Stimulated activated CD8-positive, alpha-beta memory T cell treated with anti-CD3 and anti-CD28 coated beads, Interleukin-15, amount 100 ng/mL, for 4 hours (primary cell): Measurements from ENCODE around the gene NXN.
"Not testable (repeated sequence)": the region's sequence is repeated elsewhere in the genome, so short reads cannot be mapped to it uniquely, and the experiment has no call there.

Source experiments
- DNase-seq, 2 donors: peaks; one replicate each; pipeline ENCODE4 v3.0.0-alpha.2; 2020; ENCODE audit warnings: low read depth in 2 of 2

Gene NXN

DNA sequence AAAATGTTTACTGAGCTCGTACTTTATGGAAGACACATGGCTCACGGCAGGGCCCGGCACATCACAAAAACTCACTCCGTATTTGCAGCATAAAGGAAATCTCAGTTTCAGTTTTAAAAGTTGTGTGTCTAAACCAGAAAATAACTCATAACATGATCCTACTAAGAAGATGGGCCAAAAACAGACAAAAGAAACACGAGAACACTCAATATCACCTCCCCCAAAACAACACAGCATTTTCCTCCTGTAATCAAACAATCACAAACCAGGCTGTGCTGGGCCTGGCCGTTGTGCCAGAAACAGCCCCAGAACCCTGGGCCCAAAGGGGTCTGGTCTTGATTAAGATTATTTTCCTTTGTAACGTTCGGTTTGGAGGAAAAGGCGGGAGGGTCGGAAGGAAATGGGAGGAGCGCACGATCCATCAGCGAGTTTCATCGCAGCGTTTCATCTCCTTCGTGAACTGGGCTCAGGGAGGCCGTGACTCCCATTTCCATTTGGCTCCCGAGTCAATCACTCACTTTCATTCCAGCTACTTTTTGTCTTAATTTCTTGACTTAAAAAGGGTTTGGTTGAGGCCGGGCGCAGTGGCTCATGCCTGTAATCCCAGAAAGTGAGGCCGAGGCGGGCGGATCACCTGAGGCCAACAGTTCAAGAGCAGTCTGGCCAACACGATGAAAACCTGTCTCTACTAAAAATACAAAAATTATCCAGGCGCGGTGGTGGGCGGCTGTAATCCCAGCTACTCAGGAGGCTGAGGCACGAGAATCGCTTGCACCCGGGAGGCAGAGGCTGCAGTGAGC, 61.4 kb downstream of the NXN start:
- no peak for DNase-seq

DNA sequence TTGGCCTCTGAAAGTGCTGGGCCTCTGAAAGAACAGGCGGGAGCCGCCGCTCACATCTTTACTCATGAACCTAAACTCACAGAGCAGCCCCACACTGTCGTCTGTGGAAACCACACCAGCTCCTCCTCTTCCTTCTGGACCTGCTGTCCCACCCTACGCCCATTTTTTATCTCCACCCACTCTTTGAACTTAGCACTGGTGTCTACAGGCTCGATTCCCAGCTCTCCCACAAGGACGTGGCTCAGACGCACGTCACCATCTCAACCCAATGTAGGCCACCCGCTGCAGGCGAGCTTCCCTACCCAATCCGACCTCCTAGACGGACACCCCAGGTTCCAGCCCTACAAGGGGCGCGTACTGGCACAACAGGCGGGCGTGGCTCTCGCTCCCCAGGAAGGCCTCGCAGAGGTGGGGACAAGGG, 62.2 kb downstream of the NXN start:
- DNase-seq, result no peak

DNA sequence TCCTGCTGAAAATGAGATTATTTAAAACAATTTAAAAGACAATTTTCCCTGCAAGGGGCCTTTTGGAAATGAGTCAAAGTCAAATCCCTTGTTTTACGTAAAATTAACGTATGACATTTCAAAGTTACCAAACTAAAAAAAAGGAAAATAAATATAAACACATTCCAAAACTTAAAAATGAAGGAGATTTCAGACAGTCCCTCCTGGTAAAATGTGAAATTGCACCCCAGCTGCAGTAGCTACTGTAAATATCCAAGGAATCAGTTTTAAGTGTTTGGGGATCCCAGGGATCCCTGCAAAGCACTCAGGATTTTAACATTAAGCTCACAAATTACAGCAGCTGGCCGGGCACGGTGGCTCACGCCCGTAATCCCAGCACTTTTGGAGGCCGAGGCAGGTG, 63.3 kb downstream of the NXN start:
- no peak for DNase-seq

DNA sequence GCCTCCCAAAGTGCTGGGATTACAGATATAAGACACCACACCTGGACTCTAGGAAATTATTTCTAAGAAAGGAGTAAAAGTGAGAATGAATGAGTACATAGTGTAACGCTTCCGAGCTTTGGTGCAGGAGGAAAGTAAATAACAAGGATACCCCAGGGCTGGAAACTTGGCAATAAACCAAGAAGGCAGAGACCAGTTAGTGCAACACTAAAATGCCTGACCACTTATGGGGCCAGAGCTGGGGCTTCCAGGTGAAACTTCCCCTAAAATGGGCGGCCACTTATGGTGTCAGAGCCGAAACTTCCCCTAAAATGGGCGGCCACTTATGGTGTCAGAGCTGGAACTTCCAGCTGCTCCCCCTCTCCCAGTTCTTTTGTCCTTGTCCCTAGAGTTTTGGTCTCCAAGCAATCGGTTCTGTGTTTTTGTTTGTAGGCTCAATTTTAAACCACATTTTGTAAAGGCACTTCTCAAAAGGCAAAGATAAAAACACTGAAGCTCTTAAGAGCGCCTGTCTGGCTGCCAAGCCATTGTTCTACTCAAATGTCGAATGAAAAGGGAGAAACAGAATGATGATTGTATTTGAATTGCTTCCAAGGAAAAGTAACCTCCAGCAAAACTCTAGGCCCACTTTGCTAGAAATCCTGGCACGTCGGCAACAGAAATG, 63.9 kb downstream of the NXN start:
- no peak for DNase-seq

DNA sequence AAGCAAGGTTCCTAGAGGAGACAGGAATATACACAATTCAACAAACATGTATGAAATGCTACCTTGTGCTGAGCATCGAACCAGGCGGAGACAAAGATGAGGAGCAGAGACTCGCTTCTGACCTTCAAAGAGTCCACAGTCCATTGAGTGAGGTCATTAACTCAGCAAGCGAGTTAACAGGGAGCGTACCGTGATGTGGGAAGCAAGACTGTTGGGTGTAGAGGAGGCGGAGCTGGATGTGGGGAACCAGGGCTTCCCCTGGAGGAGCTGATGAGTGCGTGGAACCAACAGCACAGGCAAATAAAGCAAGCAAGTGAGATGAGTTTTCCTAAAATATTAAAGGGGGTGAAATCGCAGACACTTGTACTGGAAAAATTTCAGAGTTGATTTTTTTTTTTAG, 65.0 kb downstream of the NXN start:
- no peak for DNase-seq

DNA sequence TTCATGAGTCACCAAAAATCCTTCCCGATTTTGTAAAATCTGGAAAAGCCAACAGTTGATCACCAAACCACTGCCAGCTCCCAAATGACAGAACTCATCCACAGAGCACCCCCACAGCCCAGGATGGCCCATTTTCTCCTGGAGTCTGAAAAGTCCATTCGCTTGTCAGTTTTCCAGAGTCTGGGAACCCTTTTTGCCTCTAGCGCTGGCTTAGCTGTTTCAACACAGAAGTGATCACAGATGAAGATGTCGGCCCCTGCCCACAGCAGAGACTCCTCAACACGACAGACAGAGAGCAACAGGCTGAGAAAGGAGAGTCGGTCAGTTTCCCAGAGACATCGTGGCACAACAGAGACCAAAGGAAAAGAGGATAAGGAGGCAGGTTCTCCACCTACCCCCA, 66.4 kb downstream of the NXN start:
- DNase-seq, result no peak

DNA sequence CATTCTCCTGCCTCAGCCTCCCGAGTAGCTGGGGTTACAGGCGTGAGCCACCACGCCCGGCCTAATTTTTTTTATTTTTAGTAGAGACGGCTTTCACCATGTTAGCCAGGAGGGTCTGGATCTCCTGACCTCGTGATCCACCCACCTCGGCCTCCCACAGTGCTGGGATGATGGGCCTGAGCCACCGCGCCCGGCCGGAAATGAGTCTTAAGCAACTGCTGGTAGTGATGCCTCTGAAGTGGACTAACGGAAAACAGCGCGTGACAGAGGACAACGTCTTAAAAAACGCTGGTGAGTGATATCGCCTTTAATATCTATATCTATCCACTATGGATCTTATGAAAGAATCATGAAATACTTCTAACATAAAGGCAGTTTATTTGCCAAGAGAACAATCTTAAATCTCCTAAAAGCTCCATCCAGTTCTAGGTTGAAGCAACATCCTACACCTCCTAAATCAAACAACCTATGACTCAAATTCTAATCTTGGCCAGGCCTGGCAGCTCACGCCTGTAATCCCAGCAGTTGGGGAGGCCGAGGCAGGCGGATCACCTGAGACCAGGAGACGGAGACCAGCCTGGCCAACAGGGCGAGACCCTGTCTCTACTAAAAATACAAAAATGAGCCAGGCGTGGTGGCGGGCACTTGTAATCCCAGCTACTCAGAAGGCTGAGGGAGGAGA, 69.8 kb downstream of the NXN start:
- DNase-seq, result no peak

DNA sequence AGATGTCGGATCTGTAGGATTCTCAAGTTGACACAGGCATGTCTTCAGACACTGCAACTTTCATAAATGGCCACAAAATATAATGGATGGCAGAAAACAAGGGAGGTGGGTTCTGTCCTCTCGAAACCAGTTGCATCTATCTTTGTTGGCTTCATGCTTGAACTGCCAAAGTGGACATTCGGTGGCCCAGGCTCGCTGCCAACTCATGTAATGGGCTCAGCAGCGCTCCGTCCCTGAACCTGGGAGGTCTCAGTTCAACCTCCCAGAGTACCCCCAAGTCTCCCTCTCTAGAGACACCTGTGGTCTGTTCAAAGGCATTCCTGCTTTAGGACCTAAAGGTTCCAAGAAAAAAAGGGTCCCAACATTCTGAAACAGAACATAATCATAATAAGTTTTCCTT, 71.9 kb downstream of the NXN start:
- DNase-seq, result no peak

DNA sequence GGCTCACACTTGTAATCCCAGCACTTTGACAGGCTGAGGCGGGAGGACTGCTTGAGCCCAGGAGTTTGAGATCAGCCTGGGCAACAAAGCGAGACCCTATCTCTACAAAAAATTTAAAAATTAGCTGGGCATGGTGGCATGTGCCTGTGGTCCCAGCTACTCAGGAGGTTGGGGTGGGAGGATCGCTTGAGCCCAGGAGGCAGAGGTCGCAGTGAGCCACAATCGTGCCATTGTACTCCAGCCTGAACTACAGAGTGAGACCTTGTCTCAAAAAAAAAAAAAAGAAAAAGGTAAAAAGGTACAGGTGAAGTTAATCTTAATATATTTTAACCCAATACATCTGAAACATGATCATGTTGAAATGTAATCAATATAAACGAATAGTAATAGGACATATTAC, 73.9 kb downstream of the NXN start:
- DNase-seq, result not testable (repeated sequence)

DNA sequence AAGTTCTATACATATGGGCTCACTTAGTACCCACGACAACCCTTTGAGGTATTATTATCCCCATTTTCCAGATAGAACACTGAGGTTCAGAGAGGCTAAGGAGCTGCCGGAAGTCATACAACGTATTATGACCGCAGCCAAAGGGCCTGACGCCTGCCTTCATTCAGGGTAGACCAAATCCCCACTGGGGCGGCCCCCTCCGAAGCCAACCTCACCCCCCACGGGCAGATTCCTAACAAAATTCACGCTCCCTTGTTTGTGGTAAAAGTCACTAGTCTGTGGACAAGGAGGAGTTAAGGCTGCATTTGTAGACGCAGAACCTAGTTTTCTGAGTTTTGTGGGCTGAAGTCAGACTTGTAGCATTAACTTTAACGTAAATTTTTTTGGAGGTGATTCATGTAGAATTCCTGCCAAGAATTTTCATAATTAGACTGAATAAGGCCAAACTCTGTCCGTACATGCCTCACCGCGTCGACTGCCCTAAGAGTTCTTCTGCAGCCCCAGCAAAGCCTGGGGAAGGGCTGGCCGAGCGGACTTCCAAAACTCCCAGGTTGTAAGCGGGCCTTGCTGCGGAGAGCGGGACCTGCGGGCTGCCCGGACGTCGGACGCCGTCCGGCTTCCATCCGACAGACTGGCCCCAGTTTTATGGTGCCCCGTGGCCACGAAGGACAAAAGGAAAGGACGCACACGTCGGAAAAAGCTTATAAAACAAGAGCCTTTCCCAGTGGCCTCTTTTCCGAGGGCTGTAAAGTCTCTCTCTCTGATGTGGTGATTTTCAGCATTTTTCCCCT, 75.7 kb downstream of the NXN start:
- DNase-seq, result no peak

DNA sequence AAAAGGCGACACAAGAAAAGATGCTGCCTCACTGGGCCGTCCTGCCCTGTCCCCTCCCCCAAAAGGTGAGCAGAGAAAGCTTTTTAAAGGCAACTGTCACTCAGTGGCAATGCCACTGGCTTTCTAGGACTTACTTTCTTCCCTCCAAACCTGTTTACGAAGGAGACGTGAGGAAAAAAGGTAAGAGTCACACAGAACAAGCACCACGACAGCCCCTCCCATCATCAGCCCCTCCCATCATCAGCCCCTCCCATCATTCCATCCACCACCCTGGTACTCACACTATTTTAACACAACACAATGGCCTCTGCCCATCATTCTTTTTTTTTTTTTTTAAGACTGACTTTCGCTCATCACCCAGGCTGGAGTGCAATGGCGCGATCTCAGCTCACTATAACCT, 77.1 kb downstream of the NXN start:
- DNase-seq, result no peak

DNA sequence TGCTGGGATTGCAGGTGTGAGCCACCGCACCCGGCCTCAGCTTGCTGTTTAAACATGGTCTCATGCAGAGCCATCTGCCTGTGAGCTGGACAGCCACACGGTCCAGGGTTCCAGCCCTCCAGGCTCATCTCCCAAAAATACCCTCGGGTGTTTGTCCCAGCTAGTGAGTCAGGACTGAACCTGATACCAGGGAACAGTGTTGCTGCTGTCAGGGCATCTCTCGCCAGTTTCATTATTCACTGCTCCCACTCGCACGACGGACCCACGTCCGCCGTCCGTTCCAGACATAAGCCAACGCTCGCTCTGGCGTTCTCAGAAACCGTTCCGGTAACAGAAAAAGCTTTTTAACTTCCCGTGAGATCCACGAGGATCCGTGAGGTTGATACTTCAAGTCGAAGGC, 77.6 kb downstream of the NXN start:
- no peak for DNase-seq

DNA sequence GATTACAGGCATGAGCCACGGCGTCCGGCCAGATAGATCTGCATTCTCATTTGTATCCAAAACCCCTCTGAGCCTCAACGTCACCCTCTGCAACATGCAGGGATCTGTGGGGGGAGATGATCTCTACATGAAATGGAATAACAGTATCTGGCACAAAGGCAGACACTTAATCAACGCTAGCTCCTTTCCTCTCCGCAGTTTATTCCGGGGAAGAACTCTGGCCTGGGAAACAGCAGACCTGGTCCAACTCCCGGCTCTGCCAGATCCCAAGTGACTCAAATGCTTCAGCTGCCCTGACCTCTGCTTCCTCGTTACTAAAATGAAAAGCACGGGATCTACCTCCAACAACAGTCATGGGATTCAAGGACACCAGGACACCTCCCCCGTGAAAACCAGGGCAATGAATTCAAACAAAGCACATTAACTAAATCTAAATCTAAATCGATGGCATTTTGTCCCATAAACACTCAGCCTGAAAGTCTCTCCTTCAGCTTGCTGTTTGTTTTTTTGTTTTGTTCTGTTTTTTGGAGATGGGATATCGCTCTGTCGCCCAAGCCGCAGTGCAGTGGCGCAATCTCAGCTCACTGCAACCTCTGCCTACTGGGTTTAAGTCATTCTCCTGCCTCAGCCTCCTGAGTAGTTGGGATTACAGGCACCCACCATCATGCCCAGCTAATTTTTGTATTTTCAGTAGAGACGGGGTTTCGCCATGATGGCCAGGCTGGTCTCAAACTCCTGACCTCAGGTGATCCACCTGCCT, 78.2 kb downstream of the NXN start:
- DNase-seq, result no peak

DNA sequence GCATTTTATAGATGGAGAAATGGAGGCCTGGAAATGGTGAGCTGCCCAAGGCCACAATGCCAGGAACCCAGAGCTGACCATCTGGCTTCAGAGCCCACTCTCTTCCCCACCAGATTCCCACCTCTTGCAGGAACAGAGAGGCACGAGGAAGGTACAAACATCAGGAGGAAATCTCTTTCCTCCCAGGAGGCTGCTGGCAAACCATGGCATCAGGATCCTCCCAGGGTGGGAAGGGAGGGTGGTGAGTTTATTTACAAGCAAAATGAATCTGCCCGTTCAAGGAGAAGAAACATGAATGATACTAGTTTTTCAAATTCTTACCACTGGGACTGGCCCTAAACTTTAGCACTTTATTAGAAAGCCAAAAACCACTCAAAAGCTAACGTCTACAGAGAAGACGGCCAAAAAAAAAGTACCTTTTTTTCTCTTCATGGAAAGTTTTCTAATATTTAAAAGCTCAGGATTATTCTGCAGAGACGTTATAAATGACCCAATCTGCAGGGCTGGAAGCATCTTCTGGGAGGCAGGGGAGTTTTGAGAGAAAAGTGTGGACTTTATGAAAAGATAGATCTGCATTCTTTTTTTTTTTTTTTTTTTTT, 79.1 kb downstream of the NXN start:
- no peak for DNase-seq

DNA sequence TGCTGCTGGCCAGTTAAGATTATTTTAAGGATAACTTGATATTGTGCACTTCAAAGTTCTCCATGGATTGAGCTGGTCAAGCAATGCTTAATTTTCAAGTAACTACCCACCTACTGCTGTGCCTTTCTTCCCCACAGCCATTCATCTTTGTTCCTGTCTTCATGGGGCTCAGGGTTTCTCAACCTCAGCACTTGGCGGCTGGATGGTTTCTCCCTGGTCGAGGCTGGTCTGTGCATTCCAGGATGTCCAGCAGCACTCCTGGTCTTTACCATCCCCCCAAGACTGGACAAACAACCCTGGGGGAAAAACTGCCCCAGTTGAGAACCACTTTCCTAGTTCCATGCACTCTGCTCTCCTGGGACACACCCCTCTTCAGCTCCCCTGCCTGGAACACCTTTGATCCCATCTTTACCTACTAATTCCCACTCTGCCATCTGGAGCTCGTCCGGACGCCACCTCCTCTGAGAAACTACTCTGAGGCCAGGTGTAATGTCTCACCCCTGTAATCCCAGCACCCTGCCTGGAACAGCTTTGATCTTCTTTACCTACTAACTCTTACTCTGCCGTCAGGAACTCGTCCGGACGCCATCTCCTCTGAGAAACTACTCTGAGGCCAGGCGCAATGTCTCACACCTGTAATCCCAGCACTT, 81.5 kb downstream of the NXN start:
- no peak for DNase-seq

DNA sequence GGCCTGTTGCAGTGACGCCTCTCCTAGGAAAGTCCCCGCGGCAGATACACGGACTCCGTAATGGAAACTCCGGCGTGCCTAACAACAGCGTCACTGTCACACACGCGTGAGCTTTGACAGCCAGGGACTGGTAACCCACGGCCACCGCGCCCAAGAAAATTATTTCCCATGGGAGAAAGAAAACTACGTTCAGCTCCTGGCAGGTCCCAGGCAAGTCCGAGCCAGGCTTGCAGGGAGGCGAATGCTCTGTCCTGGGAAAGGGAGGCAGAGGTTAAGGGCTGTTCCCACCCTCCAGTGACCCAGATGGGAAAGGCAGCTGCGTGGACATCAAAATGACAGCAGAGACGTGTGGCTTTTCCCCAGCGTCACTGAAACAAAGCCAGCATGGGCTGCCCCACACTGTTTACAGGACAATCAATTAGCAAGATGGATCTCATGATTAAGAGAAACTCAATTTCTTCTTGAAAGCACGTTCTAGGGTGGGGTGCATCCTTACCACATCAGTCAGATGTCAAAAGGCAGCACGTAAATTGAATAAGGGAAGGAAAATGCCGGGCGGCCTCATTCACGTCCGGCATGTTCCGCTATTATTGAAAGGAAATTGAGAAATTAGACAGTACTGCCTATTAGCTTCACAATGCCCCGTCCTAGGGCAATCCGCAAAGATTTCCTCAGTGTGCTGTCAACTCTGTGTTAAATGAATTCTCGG, 82.5 kb downstream of the NXN start:
- DNase-seq, result no peak

DNA sequence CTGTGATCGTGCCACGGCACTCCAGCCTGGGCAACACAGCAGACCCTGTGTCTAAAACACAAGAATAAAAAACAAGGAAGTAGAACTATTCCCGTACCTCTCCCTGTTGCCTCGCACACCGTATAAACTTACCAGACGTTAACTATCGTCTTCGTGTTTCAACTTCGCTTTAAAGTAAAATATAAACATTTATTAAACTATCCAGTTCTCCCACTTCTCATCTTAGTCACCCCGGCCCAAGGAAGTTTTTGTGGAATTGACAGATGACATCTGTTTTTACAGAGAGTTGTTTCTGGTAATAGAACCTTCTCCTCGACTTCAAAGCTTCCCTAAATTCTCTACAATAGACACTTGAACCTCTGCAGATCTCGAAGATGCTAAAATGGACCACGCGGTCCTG, 83.1 kb downstream of the NXN start:
- no peak for DNase-seq

DNA sequence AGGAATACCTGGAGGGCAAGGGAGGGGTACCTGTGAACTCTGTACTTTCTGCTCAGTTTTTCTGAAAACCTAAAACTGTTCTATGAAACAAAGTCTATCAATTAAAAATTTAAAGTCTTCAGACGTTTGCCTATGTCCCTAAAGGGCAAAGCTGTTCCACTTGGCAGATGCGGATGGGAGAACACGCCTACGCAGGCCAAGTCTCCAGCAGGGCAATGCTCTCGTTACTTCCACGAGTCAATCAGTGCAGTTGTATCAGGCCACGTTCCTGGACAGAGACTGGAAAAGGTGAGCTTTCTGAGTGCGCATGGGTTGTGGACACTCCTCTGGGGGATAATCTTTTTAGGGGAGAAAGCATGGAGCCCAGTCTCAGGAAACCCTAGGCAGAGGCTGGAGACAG, 86.6 kb downstream of the NXN start:
- no peak for DNase-seq

DNA sequence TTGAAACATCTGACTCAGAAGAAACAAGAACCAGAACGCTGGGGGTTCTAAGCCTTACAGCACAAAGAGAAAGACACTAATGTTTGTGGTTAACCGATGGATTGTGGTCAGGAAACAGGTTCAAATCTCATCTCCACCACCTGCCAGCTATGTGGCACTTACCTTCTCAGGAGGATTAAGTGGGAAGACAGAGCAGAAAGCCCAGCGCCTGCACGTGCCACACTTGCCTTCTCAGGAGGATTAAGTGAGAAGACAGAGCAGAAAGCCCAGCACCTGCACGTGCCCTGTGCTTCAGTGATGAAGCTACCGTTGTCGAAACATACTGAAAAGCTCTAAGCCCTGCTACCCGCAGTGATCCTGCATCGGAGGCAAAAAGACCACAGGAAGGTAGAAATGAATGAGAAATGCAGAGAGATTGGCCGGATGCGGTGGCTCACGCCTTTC, 90.6 kb downstream of the NXN start:
- no peak for DNase-seq
